Measurements from ENCODE around the gene FAM107B.

The FAM107B gene

GRCh38 chr10:14604181-14605142 lies 170.2 kb downstream of the FAM107B start:
- no peak for TF ChIP-seq CTCF (IDR thresholded peaks at IDR 0.05; ENCODE audit: low read depth, low read length)
- peak; percentile 69 for DNase-seq (ENCODE audit: low read depth, low spot score)
- H3K4me3 ChIP-seq (ENCODE audit: low read depth, low read length): peak overlapping the region; percentile 57
- in situ Hi-C loops (cut with HindIII; ENCODE audit: low sequenced_read_pairs): no loop called here

GRCh38 chr10:14603534-14604102 lies 171.1 kb downstream of the FAM107B start:
- peak overlapping the region; percentile 55 for H3K4me3 ChIP-seq (ENCODE audit: low read depth, low read length)
- in situ Hi-C loops (cut with HindIII; ENCODE audit: low sequenced_read_pairs): no loop called here
- TF ChIP-seq CTCF (IDR thresholded peaks at IDR 0.05; ENCODE audit: low read depth, low read length): no peak
- no peak for DNase-seq (ENCODE audit: low read depth, low spot score)

GRCh38 chr10:14602807-14603533 lies 171.7 kb downstream of the FAM107B start:
- no peak for TF ChIP-seq CTCF (IDR thresholded peaks at IDR 0.05; ENCODE audit: low read depth, low read length)
- peak; percentile 28 for DNase-seq (ENCODE audit: low read depth, low spot score)
- in situ Hi-C loops (cut with HindIII; ENCODE audit: low sequenced_read_pairs): no loop called here
- H3K4me3 ChIP-seq (ENCODE audit: low read depth, low read length): peak overlapping the region; percentile 55

GRCh38 chr10:14601872-14602725 lies 172.6 kb downstream of the FAM107B start:
- TF ChIP-seq CTCF (IDR thresholded peaks at IDR 0.05; ENCODE audit: low read depth, low read length): no peak
- peak; percentile 62 for DNase-seq (ENCODE audit: low read depth, low spot score)
- in situ Hi-C loops (cut with HindIII; ENCODE audit: low sequenced_read_pairs): no loop called here
- no peak overlapping the region for H3K4me3 ChIP-seq (ENCODE audit: low read depth, low read length)

- no peak for DNase-seq (ENCODE audit: low read depth, low spot score)
- no peak overlapping the region for H3K4me3 ChIP-seq (ENCODE audit: low read depth, low read length)
- no peak for TF ChIP-seq CTCF (IDR thresholded peaks at IDR 0.05; ENCODE audit: low read depth, low read length)
- in situ Hi-C loops (cut with HindIII; ENCODE audit: low sequenced_read_pairs): no loop called here
Measured at GRCh38 chr10:14601326-14601725, 173.4 kb downstream of the FAM107B start.

- no peak overlapping the region for H3K4me3 ChIP-seq (ENCODE audit: low read depth, low read length)
- in situ Hi-C loops (cut with HindIII; ENCODE audit: low sequenced_read_pairs): no loop called here
- no peak for DNase-seq (ENCODE audit: low read depth, low spot score)
- TF ChIP-seq CTCF (IDR thresholded peaks at IDR 0.05; ENCODE audit: low read depth, low read length): no peak
Measured at GRCh38 chr10:14600065-14600464, 174.6 kb downstream of the FAM107B start.
